ENCODE measurements around the gene CAPN5.

CAPN5 gene

DNA sequence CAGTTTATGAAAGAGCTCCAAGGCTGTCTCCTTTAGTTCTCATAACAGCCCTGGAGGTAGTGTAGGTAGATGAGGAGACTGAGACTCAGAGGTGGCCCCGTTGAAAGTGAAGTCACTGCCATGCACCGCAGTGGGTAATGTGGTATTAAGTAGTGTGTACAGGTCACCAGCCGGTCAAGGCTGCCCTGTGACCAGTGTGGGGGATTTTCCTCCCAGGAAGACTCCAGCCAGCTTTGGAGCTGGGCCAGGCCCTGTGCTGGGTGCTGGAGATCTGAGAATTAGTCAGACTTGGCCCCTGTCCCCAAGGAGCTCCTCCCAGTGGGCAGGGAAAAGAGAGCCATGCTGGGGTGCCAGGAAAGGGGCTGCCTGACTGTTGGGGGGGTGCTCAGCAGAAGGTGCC is 41.2 kb downstream of the CAPN5 start:
- Histone ChIP-seq H2AFZ (ENCODE audit: low read depth, low read length) (no peak overlapping the region), H3K27me3 (ENCODE audit: low read depth, low read length) (no peaks in the 10 kb centered on the region), H4K20me1 (ENCODE audit: insufficient read depth, low read length) (no peaks in the 10 kb centered on the region), H3K4me1 (ENCODE audit: low read length) (no peaks in the 10 kb centered on the region), H3K9me3 (ENCODE audit: insufficient read depth, low read length) (no peaks in the 10 kb centered on the region), H3K4me3 (ENCODE audit: low read length) (no peak overlapping the region), H3K9ac (ENCODE audit: low read length) (no peak overlapping the region), H3K27ac (ENCODE audit: low read length) (no peak overlapping the region), H3K36me3 (replicated peaks; ENCODE audit: low read depth, low read length) (no peaks in the 10 kb centered on the region), H3K79me2 (ENCODE audit: low read length) (no peaks in the 10 kb centered on the region), H3K4me2 (ENCODE audit: low read length) (no peak overlapping the region)
- TF ChIP-seq EZH2phosphoT487 (IDR thresholded peaks at IDR 0.05; ENCODE audit: low read depth): no peak
- TF ChIP-seq, protein P1, sequence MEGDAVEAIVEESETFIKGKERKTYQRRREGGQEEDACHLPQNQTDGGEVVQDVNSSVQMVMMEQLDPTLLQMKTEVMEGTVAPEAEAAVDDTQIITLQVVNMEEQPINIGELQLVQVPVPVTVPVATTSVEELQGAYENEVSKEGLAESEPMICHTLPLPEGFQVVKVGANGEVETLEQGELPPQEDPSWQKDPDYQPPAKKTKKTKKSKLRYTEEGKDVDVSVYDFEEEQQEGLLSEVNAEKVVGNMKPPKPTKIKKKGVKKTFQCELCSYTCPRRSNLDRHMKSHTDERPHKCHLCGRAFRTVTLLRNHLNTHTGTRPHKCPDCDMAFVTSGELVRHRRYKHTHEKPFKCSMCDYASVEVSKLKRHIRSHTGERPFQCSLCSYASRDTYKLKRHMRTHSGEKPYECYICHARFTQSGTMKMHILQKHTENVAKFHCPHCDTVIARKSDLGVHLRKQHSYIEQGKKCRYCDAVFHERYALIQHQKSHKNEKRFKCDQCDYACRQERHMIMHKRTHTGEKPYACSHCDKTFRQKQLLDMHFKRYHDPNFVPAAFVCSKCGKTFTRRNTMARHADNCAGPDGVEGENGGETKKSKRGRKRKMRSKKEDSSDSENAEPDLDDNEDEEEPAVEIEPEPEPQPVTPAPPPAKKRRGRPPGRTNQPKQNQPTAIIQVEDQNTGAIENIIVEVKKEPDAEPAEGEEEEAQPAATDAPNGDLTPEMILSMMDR (IDR thresholded peaks at IDR 0.05; ENCODE audit: low read depth, low read length): no peak

DNA sequence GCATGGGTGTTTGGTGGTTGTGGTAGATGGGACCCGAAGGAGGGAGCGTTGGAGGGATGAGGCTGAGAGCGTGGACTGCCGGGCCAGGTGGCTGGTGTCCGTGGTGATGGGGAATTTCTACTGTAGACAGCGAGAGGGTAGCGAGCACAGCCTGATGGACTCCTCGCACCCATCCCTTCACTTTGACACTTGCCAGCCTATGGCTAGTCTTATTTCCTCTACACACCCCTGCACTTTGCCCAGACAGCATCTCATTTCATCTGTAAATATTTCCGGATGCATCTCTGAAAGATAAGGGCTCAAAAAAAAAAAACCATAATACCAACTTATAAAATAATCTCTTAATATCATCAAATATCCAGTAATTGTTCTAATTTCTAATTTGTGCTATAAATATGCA is 41.7 kb downstream of the CAPN5 start:
- Histone ChIP-seq H2AFZ (ENCODE audit: low read depth, low read length) (no peak overlapping the region), H3K4me3 (ENCODE audit: low read length) (no peak overlapping the region), H3K79me2 (ENCODE audit: low read length) (no peaks in the 10 kb centered on the region), H3K9me3 (ENCODE audit: insufficient read depth, low read length) (no peaks in the 10 kb centered on the region), H3K4me2 (ENCODE audit: low read length) (no peak overlapping the region), H3K4me1 (ENCODE audit: low read length) (no peaks in the 10 kb centered on the region), H3K9ac (ENCODE audit: low read length) (no peak overlapping the region), H3K27me3 (ENCODE audit: low read depth, low read length) (no peaks in the 10 kb centered on the region), H4K20me1 (ENCODE audit: insufficient read depth, low read length) (no peaks in the 10 kb centered on the region), H3K27ac (ENCODE audit: low read length) (no peak overlapping the region), H3K36me3 (replicated peaks; ENCODE audit: low read depth, low read length) (no peaks in the 10 kb centered on the region)
- TF ChIP-seq EZH2phosphoT487 (IDR thresholded peaks at IDR 0.05; ENCODE audit: low read depth): no peak
- TF ChIP-seq, protein P1 (IDR thresholded peaks at IDR 0.05; ENCODE audit: low read depth, low read length): no peak

DNA sequence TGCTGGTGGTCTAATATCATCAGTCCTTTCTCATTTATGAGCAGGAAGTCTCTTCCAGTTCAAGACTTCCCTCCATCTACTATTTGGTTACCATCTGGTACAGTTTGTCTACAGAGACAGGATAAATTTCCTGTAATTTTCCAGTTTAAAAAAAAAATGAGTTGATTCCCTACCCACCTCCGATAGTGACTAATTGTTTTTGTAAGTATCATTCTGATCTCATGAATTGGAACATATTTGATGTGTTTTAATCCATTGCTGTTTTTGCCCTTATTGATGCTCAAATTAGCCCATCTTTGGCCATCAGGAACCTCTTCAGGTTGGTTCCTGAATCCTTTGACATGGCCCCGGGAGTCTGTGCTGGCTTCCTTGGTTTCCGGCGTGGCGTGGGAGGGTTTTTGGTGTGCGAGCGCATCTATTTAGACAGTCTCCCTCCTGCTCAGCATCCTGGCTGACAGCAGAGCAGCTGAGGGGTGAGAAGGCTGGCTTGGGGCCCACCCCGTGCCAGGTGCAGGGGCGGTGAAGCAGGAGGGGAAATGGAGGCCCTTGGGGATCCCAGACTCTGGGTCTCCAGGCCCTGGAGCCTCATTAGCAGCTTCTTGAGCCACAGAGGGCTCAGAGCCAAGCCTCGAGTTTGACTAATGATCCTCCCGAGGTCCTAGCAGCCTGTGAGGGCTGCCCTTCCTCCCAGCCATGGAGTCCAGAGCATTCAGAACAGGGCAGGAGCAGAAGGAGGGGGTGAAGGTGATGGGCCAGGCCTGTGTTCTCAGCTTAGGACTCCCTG is 42.7 kb downstream of the CAPN5 start:
- H3K27ac ChIP-seq (ENCODE audit: low read length): no peak overlapping the region

DNA sequence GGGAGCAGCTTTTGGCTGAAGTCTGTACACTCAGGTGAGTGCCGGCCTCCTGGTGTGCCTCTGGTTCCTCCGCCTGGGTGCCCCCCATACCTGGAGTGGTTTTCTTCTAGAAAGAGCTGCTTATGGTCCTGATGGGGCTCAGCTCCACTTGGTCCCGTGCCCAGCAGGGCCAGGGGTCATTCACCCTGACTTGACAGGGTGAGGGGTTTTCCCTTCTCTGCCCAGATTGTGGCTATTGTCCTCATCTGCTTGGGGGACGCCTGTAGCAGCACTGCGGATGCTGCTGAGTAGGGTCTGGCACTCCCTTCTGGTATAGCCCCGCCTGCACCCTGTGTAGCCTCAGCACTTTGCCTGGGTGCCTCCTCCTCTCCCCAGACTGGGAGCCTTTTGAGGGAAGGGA is 44.1 kb downstream of the CAPN5 start:
- Histone ChIP-seq H2AFZ (ENCODE audit: low read depth, low read length) (no peak overlapping the region), H3K79me2 (ENCODE audit: low read length) (no peaks in the 10 kb centered on the region), H3K27ac (ENCODE audit: low read length) (no peak overlapping the region), H3K9ac (ENCODE audit: low read length) (no peak overlapping the region), H3K36me3 (replicated peaks; ENCODE audit: low read depth, low read length) (no peaks in the 10 kb centered on the region), H3K27me3 (ENCODE audit: low read depth, low read length) (no peaks in the 10 kb centered on the region), H4K20me1 (ENCODE audit: insufficient read depth, low read length) (no peaks in the 10 kb centered on the region), H3K4me2 (ENCODE audit: low read length) (no peak overlapping the region), H3K9me3 (ENCODE audit: insufficient read depth, low read length) (no peaks in the 10 kb centered on the region), H3K4me1 (ENCODE audit: low read length) (no peaks in the 10 kb centered on the region), H3K4me3 (ENCODE audit: low read length) (no peak overlapping the region)
- TF ChIP-seq, protein P1 (IDR thresholded peaks at IDR 0.05; ENCODE audit: low read depth, low read length): no peak
- TF ChIP-seq EZH2phosphoT487 (IDR thresholded peaks at IDR 0.05; ENCODE audit: low read depth): no peak

More for the DNA sequence above, 42.7 kb downstream of the CAPN5 start:
- Histone ChIP-seq H3K4me1 (ENCODE audit: low read length) (no peaks in the 10 kb centered on the region), H2AFZ (ENCODE audit: low read depth, low read length) (no peak overlapping the region), H3K9me3 (ENCODE audit: insufficient read depth, low read length) (no peaks in the 10 kb centered on the region), H3K4me2 (ENCODE audit: low read length) (no peak overlapping the region), H3K4me3 (ENCODE audit: low read length) (no peak overlapping the region), H3K9ac (ENCODE audit: low read length) (no peak overlapping the region), H3K79me2 (ENCODE audit: low read length) (no peaks in the 10 kb centered on the region), H4K20me1 (ENCODE audit: insufficient read depth, low read length) (no peaks in the 10 kb centered on the region), H3K27me3 (ENCODE audit: low read depth, low read length) (no peaks in the 10 kb centered on the region), H3K36me3 (replicated peaks; ENCODE audit: low read depth, low read length) (no peaks in the 10 kb centered on the region)
- TF ChIP-seq, protein P1 (IDR thresholded peaks at IDR 0.05; ENCODE audit: low read depth, low read length): no peak
- no peak for TF ChIP-seq EZH2phosphoT487 (IDR thresholded peaks at IDR 0.05; ENCODE audit: low read depth)

Data from OCI-LY3 (cell line).